Mesothelial cell of epicardium (in vitro differentiated cells): Measurements from ENCODE around the gene ANO3. TPM values are rescaled to one million over a fixed set of nuclear protein-coding genes. Genes with fewer than 3 reads are reported as not detected.

Experiments used
- DNase-seq, 2 experiments: peaks; one replicate each; pipeline ENCODE4 v3.0.0; 2021; ENCODE audit warnings: low spot score in 2 of 2; ENCODE audit not compliant: unreplicated experiment in 2 of 2
- H3K27ac Mint-ChIP-seq: 2 replicates; pipeline ENCODE4 v1.8.0; 2021; ENCODE audit warnings: mixed read lengths
- H3K27me3 Mint-ChIP-seq: 2 replicates; pipeline ENCODE4 v1.8.0; 2021; ENCODE audit warnings: low read depth, mixed read lengths
- H3K36me3 Mint-ChIP-seq: 2 replicates; pipeline ENCODE4 v1.8.0; 2021; ENCODE audit warnings: mixed read lengths
- H3K4me1 Mint-ChIP-seq: 2 replicates; pipeline ENCODE4 v1.8.0; 2021; ENCODE audit warnings: mixed read lengths
- H3K4me3 Mint-ChIP-seq: 2 replicates; pipeline ENCODE4 v1.8.0; 2021; ENCODE audit warnings: mild to moderate bottlenecking, moderate library complexity, mixed read lengths
- H3K9me3 Mint-ChIP-seq: 2 replicates; pipeline ENCODE4 v1.8.0; 2021; ENCODE audit warnings: mixed read lengths
- CTCF ChIP-seq: fragments of 200-600 bp; sonication (generic); IDR thresholded peaks from one replicate; pipeline ENCODE4 v1.5.0; 2021; ENCODE audit warnings: antibody characterized with exemption; ENCODE audit not compliant: unreplicated experiment
- total RNA-seq: library from RNA; stranded (reverse); gene quantifications from 3 replicates; pipeline ENCODE4 v1.2.1, GENCODE V29; 2021

The ANO3 gene
- total RNA-seq, 1 donor from 2014 or later: 0.13 TPM

- TF ChIP-seq CTCF: no peak
- Mint-ChIP-seq H3K27me3 (no peaks in the 10 kb centered on the region), H3K9me3 (no peaks in the 10 kb centered on the region), H3K36me3 (no peaks in the 10 kb centered on the region), H3K4me1 (peaks cover 2% of the 10 kb centered on the region), H3K27ac (no peak overlapping the region), H3K4me3 (no peak overlapping the region)
- DNase-seq: no peak
Observed at GRCh38 chr11:26676641-26677040, 344.7 kb downstream of the ANO3 start.

GRCh38 chr11:26677566-26677965 is 345.6 kb downstream of the ANO3 start:
- Mint-ChIP-seq H3K36me3 (no peaks in the 10 kb centered on the region), H3K27me3 (no peaks in the 10 kb centered on the region), H3K4me3 (no peak overlapping the region), H3K27ac (no peak overlapping the region), H3K4me1 (peaks cover 2% of the 10 kb centered on the region), H3K9me3 (no peaks in the 10 kb centered on the region)
- no peak for DNase-seq
- no peak for TF ChIP-seq CTCF

- no peak for DNase-seq
- Mint-ChIP-seq H3K4me3 (no peak overlapping the region), H3K27me3 (no peaks in the 10 kb centered on the region), H3K36me3 (no peaks in the 10 kb centered on the region), H3K9me3 (no peaks in the 10 kb centered on the region), H3K4me1 (no peaks in the 10 kb centered on the region), H3K27ac (no peak overlapping the region)
- no peak for TF ChIP-seq CTCF
Observed at GRCh38 chr11:26687351-26687750, 355.4 kb downstream of the ANO3 start.

GRCh38 chr11:26688701-26689100 is 356.8 kb downstream of the ANO3 start:
- Mint-ChIP-seq H3K36me3 (no peaks in the 10 kb centered on the region), H3K4me3 (no peak overlapping the region), H3K27me3 (no peaks in the 10 kb centered on the region), H3K27ac (no peak overlapping the region), H3K9me3 (no peaks in the 10 kb centered on the region), H3K4me1 (no peaks in the 10 kb centered on the region)
- DNase-seq: no peak
- TF ChIP-seq CTCF: no peak

- H3K4me1 Mint-ChIP-seq: peaks cover 8% of the 10 kb centered on the region
- H3K27ac Mint-ChIP-seq: no peak overlapping the region
- H3K4me3 Mint-ChIP-seq: no peak overlapping the region
- H3K9me3 Mint-ChIP-seq: peaks cover 4% of the 10 kb centered on the region
- no peak for TF ChIP-seq CTCF
- no peaks in the 10 kb centered on the region for H3K27me3 Mint-ChIP-seq
- H3K36me3 Mint-ChIP-seq: no peaks in the 10 kb centered on the region
- no peak for DNase-seq
Observed at GRCh38 chr11:26696330-26696729, 364.4 kb downstream of the ANO3 start.

- H3K4me1 Mint-ChIP-seq: peaks cover 17% of the 10 kb centered on the region
- no peak for TF ChIP-seq CTCF
- no peaks in the 10 kb centered on the region for H3K27me3 Mint-ChIP-seq
- H3K36me3 Mint-ChIP-seq: no peaks in the 10 kb centered on the region
- H3K4me3 Mint-ChIP-seq: no peak overlapping the region
- no peak for DNase-seq
- no peak overlapping the region for H3K27ac Mint-ChIP-seq
- peaks cover 4% of the 10 kb centered on the region for H3K9me3 Mint-ChIP-seq
Observed at GRCh38 chr11:26698224-26698623, 366.3 kb downstream of the ANO3 start.
